T47D (cell line): ENCODE measurements around the gene AP5Z1.

Source experiments
- DNase-seq, 2 experiments: peaks; one replicate each; pipeline versions ENCODE4 v3.0.0 to v3.0.0-alpha.2; 2011 to 2012; ENCODE audit warnings: low read depth in 1 of 2, low spot score in 1 of 2
- JUND ChIP-seq: IDR thresholded peaks from 2 replicates; pipeline ENCODE4 v1.6.1; 2012; ENCODE audit warnings: low read depth
- in situ Hi-C: cut with HindIII; loops from 2 replicates; pipeline ENCODE4 v1.10.0; 2016; ENCODE audit warnings: low sequenced_read_pairs, low pct_unique_long_range_greater_than_20kb

Gene AP5Z1

DNA sequence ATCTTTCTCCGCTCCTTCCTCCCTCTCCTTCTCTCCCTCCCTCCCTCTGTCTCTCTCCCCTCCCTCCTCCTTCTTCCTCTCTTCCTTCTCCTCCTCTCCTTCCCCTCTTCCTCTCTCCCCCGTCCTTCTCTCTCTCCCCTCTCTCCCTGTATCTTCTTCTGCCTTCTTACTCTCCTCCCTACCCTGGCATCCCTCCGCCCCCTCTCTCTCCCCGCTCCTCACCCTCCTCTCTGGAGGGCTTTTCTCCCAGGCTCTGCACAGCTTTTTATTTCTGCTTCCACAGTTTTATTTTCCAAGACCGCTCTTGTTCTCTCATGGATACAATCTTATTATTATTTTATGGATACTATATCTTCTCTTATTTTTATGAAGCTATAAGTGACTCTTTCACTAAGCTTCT lies 32.6 kb downstream of the AP5Z1 start:
- no peak for TF ChIP-seq JUND
- in situ Hi-C loops: no loop called here

DNA sequence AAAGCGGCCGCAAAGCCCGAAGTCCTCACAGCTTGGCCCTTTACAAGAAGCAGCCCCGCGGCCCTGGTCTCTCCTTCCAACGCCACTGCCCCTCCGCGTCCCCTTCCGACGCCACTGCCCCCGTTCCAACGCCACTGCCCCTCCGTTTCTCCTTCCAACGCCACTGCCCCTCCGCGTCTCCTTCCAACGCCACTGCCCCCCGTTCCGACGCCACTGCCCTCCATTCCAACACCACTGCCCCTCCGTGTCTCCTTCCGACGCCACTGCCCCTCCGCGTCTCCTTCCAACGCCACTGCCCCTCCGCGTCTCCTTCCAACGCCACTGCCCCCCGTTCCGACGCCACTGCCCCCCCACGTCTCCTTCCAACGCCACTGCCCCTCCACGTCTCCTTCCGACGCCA lies 33.1 kb downstream of the AP5Z1 start:
- in situ Hi-C loops: no loop called here
- no peak for TF ChIP-seq JUND
- no peak for DNase-seq

More for the DNA sequence above, 32.6 kb downstream of the AP5Z1 start:
- no peak for DNase-seq

DNA sequence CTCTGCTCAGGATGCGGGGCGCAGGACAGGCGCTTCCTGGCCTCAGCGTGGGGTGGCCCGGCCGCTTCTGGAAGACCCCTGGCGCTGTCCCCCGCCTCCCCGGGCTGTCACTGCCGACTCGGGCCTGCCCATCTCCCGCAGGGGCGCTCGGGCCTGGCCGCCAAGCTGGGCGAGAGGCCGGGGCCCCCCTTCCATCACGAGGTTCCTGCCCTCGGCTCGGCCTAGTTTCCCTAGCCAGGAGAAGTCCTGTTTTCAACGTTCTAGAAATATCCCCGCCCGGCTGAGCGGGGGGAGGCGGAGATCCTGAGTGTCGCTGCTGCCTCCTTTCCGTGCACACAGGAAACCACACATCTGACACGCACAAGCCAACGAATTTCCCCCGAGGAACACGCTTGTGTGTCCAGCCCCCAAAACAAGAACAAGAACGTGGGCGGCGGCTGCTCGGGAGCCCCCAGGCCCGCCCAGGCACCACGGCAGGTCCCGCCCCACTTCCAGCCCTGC lies 33.7 kb downstream of the AP5Z1 start:
- in situ Hi-C loops: no loop called here
- DNase-seq: no peak
- no peak for TF ChIP-seq JUND

DNA sequence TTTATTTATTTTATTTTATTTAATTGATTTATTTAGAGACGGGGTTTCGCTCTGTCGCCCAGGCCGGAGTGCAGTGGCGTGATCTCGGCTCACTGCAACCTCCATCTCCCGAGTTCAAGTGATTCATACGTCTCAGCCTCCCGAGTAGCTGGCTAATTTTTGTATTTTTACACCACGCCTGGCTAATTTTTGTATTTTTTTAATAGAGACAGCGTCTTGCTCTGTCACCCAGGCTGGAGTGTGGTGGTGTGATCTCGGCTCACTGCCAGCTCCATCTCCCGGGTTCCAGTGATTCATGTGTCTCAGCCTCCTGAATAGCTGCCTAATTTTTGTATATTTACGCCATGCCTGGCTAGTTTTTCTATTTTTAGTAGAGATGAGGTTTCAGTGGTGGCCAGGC lies 34.2 kb downstream of the AP5Z1 start:
- no peak for TF ChIP-seq JUND
- in situ Hi-C loops: no loop called here
- no peak for DNase-seq

DNA sequence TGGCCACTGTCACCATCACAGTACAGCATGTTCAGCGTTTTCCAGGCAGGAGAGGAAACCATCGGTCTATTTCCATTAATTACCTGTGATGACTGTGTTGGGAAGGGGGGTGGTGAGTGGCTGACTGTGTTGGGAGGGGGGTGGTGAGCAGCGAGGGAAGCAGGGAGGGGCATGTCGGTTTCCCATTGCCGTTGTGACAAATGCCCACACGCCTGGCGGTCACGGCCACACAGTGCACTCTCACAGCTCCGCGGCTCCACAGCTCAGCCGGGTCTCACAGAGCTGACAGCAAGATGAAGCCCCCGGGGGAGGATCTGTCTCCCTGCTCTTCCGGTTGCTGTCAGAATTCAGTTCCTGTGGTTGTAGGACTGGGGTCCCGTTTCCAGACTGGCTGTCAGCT lies 39.0 kb downstream of the AP5Z1 start:
- TF ChIP-seq JUND: no peak
- in situ Hi-C loops: no loop called here
- no peak for DNase-seq

DNA sequence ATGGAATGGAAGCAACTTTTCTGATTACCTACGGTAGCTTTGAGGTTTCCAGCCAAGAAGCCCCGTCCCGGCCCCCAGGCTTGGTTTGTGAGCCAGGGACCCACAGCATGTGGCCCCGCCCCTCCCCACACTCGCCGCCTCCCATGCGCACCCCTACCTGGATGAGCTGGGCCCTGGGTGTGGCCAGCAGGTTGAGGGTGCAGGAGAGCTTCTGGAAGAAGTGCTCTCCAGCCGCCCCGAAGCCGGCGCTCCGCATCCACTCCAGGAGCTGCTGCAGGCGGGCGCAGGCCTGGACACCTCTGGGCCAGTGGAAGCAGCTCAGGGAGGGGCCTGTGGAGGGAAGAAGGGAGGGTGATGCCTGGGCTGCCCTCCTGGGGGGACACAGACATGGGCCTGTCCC lies 39.7 kb downstream of the AP5Z1 start:
- in situ Hi-C loops: no loop called here
- no peak for TF ChIP-seq JUND
- DNase-seq: no peak

DNA sequence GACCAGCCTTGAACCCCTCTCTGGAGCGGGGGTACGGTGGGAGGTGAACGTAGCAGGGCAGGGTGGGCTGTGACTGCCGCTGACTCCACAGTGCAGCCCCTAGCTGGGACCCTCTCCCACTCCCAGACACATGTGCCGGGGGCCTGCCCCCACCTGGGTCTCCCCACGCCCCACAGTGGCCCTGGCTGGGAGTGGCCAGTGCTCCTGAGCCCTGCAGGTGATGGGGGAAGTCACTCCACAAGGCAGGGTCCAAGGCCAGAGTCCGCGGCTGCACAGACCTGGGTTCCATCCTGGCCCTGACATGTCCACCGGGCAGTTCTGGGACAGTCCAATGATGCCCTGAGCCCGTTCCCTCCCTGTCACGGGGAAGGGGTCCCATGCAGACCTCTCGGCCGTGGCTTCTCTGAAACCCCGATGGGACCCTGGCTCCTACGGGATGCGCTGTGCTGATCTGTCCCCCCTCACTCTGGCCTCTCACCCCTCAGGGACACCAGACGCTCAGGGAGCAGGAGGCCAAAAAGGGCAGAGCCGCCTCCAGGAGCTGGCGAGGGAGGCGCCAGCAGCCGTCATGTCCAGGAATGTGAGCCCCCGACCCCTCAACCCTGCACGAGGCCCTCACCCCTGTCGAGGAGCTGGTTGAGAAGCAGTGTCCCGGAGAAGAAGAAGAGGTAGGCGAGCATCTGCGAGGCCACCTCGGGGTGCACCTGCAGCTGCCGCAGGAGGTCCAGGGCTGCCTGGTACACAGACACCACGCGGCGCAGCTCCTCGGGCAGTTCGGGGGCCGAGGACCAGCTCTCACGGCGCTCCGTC lies 40.4 kb downstream of the AP5Z1 start:
- in situ Hi-C loops: no loop called here
- no peak for DNase-seq
- TF ChIP-seq JUND: no peak

DNA sequence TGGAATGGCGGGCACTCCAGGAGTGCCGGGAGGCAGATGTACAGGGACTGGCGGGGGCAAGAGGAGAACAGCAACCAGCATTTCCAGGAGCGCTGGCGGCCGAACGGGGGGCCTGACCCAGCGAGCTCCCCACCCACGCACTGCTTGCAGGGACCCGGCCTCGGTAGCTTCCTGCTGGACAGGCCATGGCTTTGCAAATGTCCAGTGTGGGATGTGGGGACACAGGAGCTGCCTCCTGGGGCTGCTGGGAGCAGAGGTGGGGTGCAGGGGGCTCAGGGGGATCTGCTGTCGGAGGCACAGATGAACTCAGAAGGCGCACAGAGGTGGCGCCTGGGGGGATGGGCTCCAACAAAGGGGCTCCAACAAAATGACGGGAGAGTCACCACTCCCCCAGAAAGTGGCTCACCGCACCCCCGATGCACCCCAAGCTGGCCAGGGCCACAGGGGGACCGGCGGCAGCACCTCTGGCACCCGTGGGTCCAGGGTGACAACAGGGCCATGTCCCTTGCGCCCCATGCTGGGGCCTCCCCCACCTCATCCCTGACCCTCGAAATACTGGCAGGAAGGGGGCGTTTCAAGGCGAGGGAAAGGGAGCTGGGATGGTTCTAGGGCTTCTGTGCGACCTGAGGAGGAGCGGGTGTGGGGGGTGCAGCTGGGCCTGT lies 41.1 kb downstream of the AP5Z1 start:
- no peak for TF ChIP-seq JUND
- in situ Hi-C loops: no loop called here
- no peak for DNase-seq

DNA sequence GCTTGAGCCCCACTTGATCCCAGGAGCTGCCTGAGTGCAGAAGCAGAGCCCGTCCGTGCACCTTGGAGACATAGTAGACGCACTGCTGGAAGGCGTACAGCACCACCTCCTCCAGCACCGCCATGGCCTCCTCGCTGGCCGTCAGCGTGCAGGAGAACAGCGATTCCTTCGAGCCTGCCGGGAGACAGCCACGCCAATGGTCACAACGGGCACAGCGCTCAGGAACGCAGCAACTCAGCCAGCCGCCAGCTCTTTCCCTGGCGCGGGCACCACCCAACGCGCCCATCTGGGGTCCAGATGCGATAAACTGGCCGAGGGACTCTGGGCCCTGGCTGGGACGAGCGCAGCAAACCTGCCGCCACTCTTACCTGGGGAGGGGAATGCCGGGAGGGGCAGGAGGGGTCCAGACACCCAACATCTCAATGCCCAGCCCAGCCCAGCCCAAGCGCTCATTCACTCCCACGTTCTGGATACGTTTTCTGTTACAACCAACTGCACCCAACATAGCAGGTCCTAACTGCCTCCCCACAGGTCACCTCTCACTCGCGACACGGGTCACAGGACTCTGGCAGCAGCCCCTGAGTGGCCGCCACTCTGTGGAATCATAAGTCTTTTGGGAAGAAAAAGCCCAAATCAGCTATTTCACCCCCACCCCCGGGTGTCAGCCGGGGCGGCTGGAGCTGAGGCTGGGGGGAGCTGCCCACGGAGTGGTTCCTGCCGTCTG lies 41.9 kb downstream of the AP5Z1 start:
- no peak for DNase-seq
- in situ Hi-C loops: no loop called here
- no peak for TF ChIP-seq JUND

DNA sequence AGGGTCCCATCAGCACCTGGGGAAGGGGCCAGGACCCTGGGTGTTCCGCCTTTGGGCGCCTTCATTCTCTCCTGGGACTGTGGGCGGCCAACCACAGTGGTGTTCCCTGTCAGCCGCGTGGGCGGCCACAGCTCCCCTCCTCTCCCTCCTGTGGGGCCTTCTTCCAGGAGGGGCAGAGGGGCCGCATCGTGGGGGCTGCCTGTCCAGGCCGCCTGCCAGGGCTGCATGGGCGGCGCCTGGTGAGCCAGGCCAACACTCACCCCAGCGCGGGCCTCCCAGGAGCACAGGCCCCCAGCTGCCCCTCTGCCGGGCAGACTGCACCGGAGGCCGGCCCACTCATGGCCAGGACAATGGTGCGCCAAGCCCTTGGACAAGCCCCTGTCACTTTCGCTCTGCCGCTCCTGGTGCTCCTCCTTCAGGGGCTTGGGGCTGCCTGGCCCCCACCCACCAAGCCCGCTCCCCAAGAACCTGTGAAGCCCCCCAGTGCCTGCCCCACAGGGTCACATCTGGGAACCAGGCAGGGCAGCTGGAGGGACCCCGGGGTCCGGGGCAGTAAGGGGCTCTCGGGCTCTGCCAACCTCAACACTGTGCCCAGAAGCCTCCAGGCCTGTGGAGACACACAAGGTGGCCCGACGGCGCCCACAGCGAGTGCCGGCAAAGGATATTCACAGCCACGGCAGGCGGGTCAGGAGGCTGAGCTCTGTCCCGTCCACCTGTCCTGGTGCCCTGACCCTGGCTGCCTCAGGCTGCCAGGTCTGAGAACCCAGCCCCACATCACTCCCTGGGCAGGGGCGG lies 42.8 kb downstream of the AP5Z1 start:
- in situ Hi-C loops: no loop called here
- no peak for DNase-seq
- TF ChIP-seq JUND: no peak

DNA sequence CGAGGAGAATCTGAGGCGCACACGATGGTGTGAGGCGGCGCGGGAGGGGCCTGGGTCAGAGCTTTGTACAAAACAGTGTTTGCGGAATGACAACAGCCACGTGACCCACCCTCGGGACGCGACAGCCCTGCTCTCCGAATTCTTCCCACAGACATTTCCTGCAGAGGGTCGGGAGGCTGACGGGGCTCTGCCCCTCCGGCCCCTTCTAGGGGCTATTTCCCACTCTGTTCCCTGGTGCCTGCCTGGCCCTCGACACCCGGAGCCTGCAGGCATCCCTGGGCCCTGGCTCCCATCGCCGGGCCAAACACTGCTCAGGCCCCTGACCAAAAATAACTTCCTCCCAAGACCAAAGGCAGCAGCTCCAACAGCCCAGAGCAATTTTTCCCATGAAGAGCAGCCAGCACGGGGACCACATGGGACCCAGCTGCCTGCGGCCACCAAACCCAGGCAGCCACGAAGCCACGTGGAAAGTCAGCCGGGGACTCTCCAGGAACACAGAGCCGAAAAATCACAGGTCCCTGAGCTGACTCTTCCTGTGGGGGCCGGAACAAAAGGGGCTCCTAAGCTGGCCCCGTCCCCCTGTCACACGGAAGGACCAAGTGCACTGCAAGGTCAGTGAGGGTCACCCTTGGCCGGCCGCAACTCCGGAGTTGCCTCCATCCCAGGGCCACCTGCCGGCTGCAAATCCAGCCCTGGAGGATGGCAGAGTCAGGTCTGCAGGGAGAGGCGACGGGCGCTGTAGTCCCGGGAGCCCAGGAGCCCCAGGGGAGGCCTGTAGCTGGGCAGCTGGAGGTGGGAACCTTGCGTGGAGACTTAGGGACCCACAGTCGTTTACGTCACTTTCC lies 44.4 kb downstream of the AP5Z1 start:
- TF ChIP-seq JUND: no peak
- in situ Hi-C loops: no loop called here
- DNase-seq: no peak
